ENCODE measurements around the gene BANF2. TPM values are rescaled to one million over a fixed set of nuclear protein-coding genes. Genes with fewer than 3 reads are reported as not detected.

BANF2 gene
- total RNA-seq, 4 donors from 2014 or later, result not detected

DNA sequence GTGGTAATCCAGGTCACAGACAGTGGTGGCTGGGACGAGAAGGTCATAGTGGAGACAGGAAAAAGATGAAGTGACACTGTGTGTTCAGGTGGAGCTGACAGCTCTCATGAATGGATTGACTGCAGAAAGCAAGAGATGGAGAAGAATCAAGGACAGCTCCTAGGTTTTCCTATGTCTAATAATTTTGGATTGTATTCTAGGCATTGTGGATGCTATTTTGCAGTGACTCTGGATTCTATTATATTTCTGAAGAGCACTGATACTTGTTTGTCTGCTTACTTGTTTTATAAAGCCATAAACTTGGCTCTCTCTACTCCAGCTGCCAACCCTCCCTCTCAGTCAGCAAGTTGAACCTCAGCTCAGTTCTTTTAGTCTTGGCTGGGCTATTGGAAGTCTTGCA lies 58.7 kb downstream of the BANF2 start:
- Histone ChIP-seq H3K9me3 (peaks cover 0 to 26% (median 0%) of the 10 kb centered on the region in 4 donors), H3K27me3 (no peaks in the 10 kb centered on the region), H3K4me3 (no peak overlapping the region), H3K27ac (no peak overlapping the region), H3K36me3 (no peaks in the 10 kb centered on the region), H3K4me1 (no peaks in the 10 kb centered on the region)
- no peak for TF ChIP-seq EP300 (IDR thresholded peaks at IDR 0.05)
- TF ChIP-seq, protein P1, sequence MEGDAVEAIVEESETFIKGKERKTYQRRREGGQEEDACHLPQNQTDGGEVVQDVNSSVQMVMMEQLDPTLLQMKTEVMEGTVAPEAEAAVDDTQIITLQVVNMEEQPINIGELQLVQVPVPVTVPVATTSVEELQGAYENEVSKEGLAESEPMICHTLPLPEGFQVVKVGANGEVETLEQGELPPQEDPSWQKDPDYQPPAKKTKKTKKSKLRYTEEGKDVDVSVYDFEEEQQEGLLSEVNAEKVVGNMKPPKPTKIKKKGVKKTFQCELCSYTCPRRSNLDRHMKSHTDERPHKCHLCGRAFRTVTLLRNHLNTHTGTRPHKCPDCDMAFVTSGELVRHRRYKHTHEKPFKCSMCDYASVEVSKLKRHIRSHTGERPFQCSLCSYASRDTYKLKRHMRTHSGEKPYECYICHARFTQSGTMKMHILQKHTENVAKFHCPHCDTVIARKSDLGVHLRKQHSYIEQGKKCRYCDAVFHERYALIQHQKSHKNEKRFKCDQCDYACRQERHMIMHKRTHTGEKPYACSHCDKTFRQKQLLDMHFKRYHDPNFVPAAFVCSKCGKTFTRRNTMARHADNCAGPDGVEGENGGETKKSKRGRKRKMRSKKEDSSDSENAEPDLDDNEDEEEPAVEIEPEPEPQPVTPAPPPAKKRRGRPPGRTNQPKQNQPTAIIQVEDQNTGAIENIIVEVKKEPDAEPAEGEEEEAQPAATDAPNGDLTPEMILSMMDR (IDR thresholded peaks at IDR 0.05), result no peak
- no peak for TF ChIP-seq POLR2A (IDR thresholded peaks at IDR 0.05)
- DNase-seq (ENCODE audit: low spot score in 2 of 2), result no peak
- WGBS, 2 donors, result 93 to 97% methylated on average over 1 of the region's 1 CpG

DNA sequence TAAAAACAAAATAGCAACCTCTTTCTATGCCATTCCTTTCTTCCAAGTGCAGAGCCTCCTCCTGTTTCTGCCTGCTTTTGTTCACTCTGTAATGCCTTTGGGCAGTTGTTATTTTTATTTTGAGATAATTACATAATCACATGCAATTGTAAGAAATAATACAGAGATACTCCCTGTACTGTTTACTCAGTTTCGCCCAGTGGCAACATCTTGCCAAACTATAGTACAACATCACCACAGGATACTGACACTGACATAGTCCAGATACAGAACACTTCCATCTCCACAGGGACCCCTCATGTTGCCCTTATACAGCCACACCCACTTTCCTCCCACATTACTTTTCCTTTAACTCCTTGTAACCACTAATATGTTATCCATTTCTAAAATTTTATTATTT lies 59.7 kb downstream of the BANF2 start:
- 52 to 71% methylated on average over 1 of the region's 1 CpG for WGBS, 2 donors
- Histone ChIP-seq H3K27me3 (no peaks in the 10 kb centered on the region), H3K36me3 (no peaks in the 10 kb centered on the region), H3K4me3 (no peak overlapping the region), H3K4me1 (no peaks in the 10 kb centered on the region), H3K9me3 (peaks cover 0 to 26% (median 0%) of the 10 kb centered on the region in 4 donors), H3K27ac (no peak overlapping the region)
- TF ChIP-seq, protein P1 (IDR thresholded peaks at IDR 0.05), result no peak
- TF ChIP-seq POLR2A (IDR thresholded peaks at IDR 0.05) (no peak), EP300 (IDR thresholded peaks at IDR 0.05) (no peak)
- DNase-seq (ENCODE audit: low spot score in 2 of 2), result no peak

DNA sequence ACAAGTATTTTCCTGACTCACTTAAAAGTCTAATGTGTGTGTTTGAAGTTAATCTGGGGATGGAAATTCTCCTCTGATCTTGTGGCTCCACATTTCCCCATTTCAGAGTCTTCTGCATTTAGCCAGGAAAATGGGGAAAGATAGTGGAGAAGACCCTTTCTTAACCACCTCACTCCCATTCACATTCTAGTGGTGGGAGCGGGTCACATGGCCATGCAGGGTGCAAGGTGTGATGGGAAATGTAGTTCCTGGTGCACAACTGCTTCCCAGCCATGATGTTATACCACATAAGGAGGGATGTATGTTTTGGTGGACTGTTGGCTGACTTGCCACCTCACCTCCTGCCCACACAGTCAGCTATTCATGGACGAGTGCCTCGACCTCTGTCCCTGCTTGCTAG lies 61.8 kb downstream of the BANF2 start:
- H3K27ac ChIP-seq, result no peak overlapping the region
- DNase-seq (ENCODE audit: low spot score in 2 of 2), result no peak
- no peak for TF ChIP-seq POLR2A (IDR thresholded peaks at IDR 0.05)
- no peak overlapping the region for H3K4me3 ChIP-seq
- 74 to 79% methylated on average over 3 of the region's 3 CpGs for WGBS, 2 donors
- no peaks in the 10 kb centered on the region for H3K4me1 ChIP-seq
- no peaks in the 10 kb centered on the region for H3K36me3 ChIP-seq
- H3K27me3 ChIP-seq, result no peaks in the 10 kb centered on the region
- peaks cover 0 to 26% (median 0%) of the 10 kb centered on the region in 4 donors for H3K9me3 ChIP-seq

DNA sequence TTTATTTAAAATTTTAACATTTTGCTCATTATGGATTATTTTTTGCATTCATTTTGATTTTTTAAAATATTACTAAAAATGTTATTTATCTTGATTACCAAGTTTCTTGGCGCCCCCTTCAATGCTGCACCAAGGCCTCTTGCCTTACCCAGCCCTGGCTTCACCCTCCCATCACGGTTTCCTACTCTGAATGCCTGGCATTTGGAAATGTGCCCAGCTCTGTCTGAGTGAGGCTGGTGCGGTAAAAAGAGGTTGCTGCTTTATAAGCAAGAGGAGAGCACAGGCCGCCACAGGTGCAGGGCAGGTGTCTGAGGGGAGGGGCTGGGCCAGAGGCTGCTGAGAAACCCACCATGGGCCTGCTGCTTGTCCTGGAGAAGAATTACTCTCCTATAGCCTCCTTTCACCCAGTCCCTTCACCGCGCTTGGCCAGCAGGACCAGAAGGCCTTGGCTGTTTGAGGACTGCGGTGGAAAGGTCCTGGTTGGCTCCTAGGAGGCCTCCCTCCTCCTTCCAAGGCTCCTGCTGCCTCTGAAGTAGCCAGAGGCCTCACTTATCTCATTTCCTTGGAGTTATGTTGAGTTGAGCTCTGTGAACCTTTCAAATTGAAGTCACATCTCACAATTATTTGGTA lies 62.6 kb downstream of the BANF2 start:
- TF ChIP-seq POLR2A (IDR thresholded peaks at IDR 0.05) (no peak), EP300 (IDR thresholded peaks at IDR 0.05) (no peak)
- TF ChIP-seq, protein P1 (IDR thresholded peaks at IDR 0.05), result no peak
- 77 to 87% methylated on average over 7 of the region's 7 CpGs for WGBS, 2 donors
- no peak overlapping the region for H3K4me3 ChIP-seq
- DNase-seq (ENCODE audit: low spot score in 2 of 2), result no peak
- H3K27me3 ChIP-seq, result no peaks in the 10 kb centered on the region
- no peak overlapping the region for H3K27ac ChIP-seq
- no peaks in the 10 kb centered on the region for H3K4me1 ChIP-seq
- no peaks in the 10 kb centered on the region for H3K36me3 ChIP-seq
- H3K9me3 ChIP-seq, result peaks cover 0 to 23% (median 0%) of the 10 kb centered on the region in 4 donors

DNA sequence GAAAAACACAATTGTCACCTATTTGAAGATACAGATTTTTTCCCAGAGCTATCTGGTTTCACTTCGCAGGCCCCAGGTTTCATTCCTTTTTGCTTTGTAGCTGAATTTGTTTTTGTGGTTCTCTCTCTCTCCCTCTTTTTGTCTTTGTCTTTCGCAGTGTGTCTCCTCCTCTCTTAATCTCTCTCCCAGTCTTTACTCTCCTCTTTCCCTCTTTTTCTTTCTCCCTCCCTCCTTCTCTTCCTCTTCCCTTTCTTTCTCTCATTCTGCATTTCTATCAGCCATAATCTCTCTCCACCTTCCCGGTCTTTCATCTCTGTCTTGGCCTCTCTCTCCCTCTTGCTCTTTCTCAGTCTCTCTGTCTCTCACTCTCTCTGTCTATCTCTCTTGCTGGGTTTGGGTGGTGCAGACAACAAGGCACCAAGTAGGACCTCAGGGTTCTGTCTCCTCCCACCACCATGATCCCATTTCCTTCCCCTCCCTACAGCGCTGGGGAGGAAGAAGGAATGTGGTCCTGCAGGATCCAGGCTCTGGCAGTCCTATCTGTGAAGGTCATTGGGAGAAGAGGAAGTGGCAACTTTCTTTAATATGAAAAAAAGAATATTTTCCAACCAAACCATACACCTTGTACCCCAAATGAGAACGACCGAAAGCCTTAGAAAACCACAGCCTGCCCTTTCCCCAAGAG lies 63.2 kb downstream of the BANF2 start:
- TF ChIP-seq, protein P1 (IDR thresholded peaks at IDR 0.05), result no peak
- TF ChIP-seq POLR2A (IDR thresholded peaks at IDR 0.05), result no peak
- no peak for TF ChIP-seq EP300 (IDR thresholded peaks at IDR 0.05)
- Histone ChIP-seq H3K36me3 (no peaks in the 10 kb centered on the region), H3K4me1 (no peaks in the 10 kb centered on the region), H3K27ac (no peak overlapping the region), H3K4me3 (no peak overlapping the region), H3K27me3 (no peaks in the 10 kb centered on the region), H3K9me3 (peaks cover 0 to 17% (median 0%) of the 10 kb centered on the region in 4 donors)
- WGBS, 2 donors, result 76 to 81% methylated on average over 6 of the region's 6 CpGs
- no peak for DNase-seq (ENCODE audit: low spot score in 2 of 2)
